Measurements from ENCODE around the gene UQCRC1.

The UQCRC1 gene

DNA sequence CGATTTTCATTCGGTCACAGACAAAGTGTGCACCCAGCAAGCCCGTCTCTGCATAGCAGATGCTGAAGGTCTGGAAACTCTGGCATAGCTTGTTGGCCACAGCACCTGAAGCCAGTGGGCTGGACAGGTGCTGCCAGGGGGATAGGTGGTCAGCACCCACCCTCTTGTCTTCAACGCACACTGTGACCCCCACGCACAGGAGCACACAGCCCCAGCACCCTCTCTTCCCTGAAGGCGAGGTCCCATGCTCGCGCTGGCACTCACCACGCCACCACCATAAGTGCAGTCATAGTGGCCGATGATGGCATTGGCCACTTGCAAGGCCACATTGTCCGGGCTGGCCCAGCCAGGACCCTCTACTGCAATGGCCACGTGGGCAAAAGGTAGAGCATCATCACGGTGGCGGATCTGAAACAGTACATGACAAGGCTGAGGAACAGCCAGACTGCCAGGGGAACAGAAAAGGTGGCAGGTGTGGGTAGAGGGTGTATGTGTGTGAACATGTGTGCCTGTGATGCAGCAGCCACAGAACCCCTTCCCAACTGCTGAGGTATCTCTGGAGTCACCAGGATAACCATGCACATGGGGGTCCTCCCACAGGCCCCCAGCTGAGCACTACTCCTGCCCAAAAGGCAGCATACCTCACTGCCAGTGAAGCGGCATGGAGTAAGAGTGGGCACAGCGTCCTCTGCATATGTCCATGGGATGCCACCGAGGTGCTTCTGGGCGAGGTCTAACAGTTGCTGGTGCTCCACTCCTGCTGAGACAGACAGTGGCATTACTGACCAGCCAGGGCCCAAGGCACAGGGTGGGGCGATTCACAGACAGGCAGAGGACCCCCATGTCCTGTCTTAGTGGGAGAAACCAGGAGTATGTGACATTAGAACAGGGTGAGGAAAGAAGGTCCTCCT lies 8.5 kb downstream of the UQCRC1 start:
- Histone ChIP-seq H3K36me3 (peaks cover 71 to 75% (median 71%) of the 10 kb centered on the region in 3 donors), H3K27ac (peak overlapping the region; percentile 84 to 90), H3K4me3 (no peak overlapping the region), H3K9me3 (no peaks in the 10 kb centered on the region), H3K27me3 (no peaks in the 10 kb centered on the region), H3K4me1 (peaks cover 7 to 53% (median 47%) of the 10 kb centered on the region in 4 donors)
- intact Hi-C loops (cut with DNase I; ENCODE audit: low total_unique reads): no loop called here
- DNase-seq: no peak
- TF ChIP-seq, protein P1, sequence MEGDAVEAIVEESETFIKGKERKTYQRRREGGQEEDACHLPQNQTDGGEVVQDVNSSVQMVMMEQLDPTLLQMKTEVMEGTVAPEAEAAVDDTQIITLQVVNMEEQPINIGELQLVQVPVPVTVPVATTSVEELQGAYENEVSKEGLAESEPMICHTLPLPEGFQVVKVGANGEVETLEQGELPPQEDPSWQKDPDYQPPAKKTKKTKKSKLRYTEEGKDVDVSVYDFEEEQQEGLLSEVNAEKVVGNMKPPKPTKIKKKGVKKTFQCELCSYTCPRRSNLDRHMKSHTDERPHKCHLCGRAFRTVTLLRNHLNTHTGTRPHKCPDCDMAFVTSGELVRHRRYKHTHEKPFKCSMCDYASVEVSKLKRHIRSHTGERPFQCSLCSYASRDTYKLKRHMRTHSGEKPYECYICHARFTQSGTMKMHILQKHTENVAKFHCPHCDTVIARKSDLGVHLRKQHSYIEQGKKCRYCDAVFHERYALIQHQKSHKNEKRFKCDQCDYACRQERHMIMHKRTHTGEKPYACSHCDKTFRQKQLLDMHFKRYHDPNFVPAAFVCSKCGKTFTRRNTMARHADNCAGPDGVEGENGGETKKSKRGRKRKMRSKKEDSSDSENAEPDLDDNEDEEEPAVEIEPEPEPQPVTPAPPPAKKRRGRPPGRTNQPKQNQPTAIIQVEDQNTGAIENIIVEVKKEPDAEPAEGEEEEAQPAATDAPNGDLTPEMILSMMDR (IDR thresholded peaks at IDR 0.05): no peak

DNA sequence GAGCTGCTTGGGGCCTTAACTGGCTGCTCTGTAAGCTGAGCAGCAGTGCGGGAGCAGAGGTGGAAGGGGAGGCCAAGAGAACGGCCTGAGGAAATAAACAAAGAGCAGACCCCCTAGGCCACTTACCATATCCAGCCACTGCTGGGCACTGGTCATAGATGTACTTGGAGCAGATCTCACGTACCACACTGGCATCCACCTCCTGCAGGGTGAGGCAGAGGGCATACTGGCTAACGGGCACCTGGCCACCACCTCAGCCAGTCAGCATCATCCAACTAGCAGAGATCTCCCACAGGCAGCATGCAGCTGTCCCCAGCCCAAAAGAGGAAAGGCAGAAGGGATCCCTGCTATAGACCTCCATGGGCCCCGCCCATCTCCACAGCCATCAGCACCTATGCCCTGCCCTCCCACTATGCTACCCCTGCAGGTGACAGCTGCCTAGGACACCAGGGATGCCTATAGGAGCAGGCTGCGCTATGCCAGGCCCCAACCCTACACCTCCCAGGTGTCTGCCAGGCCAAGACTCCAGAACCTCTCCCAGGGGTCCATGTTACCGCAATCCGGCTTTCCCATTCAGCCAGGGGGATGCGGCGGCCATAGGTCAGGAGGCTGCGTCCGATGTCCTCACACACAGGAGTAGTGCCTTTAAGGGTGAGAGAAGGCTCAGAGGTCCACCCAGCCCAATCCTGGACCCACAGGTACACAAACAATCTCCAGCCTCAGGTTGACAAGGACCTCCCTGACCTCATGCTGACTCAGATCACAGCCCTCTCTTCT lies 9.7 kb downstream of the UQCRC1 start:
- DNase-seq: no peak
- TF ChIP-seq, protein P1 (IDR thresholded peaks at IDR 0.05): no peak
- Histone ChIP-seq H3K27me3 (no peaks in the 10 kb centered on the region), H3K27ac (peak overlapping the region; percentile 84 to 90), H3K9me3 (no peaks in the 10 kb centered on the region), H3K4me1 (peaks cover 7 to 66% (median 60%) of the 10 kb centered on the region in 4 donors), H3K4me3 (no peak overlapping the region), H3K36me3 (peaks cover 58 to 62% (median 59%) of the 10 kb centered on the region in 3 donors)
- intact Hi-C loops (cut with DNase I; ENCODE audit: low total_unique reads): no loop called here

DNA sequence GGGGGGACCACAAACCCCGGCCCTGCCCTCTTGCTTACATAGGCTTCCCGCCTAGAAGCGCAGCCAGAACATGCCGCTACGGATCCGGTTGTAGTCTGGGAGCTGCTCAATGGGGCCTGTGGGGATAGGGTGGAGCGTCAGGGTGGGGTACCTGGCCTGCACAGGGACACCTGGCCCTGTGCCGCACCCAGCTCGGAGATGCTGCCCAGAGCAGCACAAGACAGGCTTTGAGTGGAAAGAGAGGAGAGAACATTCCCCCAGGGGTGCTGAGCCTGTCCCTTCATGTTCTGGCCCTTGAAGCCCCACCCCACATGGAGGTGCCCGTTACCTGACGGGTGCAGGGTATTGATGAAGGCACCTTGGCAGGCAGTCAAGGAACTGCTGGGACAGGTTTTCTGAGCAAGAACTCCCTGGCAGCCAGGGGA lies 10.4 kb downstream of the UQCRC1 start:
- H3K4me1 ChIP-seq: peaks cover 7 to 72% (median 65%) of the 10 kb centered on the region in 4 donors
- TF ChIP-seq, protein P1 (IDR thresholded peaks at IDR 0.05): no peak
- no peaks in the 10 kb centered on the region for H3K9me3 ChIP-seq
- H3K4me3 ChIP-seq: no peak overlapping the region
- intact Hi-C loops (cut with DNase I; ENCODE audit: low total_unique reads): no loop called here
- H3K36me3 ChIP-seq: peaks cover 52 to 56% (median 52%) of the 10 kb centered on the region in 3 donors
- peak overlapping the region; percentile 84 to 90 for H3K27ac ChIP-seq
- no peak for DNase-seq
- peaks cover 0 to 2% of the 10 kb centered on the region in 2 donors for H3K27me3 ChIP-seq

DNA sequence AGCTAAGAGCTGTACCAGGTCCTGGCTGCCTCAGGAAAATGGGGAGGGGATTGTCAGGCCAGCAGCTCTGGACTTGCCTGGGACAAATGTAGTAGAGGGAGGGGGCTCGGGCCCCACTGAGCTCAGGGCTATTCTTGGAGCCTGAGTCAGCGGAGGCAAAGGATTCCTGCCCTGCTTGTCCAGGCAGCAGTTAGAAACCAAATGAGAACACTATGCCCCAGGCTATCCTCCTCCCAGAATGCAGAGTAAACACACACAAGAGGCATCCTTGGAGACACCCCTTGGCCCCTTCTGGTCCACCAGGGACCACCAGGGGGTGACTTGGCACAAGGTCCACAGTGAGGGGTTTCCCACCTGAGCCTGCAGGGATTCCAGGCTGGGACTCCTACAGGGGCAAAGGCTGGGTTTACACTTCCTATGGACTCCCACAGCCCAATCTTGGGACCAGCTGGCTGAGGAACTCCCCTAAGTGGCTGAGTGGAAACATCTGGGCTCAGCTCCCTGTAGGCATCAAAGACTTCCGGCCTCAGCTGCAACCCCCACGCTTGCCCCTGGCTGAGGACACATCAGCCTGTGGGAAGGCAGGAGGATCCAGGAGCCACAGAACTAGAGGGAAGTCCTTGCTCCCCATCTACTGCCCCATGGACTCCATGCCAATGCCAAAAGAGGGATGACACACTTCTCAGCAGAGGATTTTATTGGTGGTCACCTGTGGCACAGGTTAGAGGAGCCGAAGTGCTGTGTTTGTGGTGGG lies 10.9 kb downstream of the UQCRC1 start:
- TF ChIP-seq, protein P1 (IDR thresholded peaks at IDR 0.05): no peak
- H3K4me3 ChIP-seq: no peak overlapping the region
- DNase-seq: peak; percentile 65 to 93
- H3K27me3 ChIP-seq: peaks cover 0 to 6% of the 10 kb centered on the region in 2 donors
- H3K36me3 ChIP-seq: peaks cover 46 to 50% (median 47%) of the 10 kb centered on the region in 3 donors
- no peaks in the 10 kb centered on the region for H3K9me3 ChIP-seq
- peaks cover 7 to 72% (median 65%) of the 10 kb centered on the region in 4 donors for H3K4me1 ChIP-seq
- intact Hi-C loops (cut with DNase I; ENCODE audit: low total_unique reads): no loop called here
- peak overlapping the region; percentile 84 to 90 for H3K27ac ChIP-seq

DNA sequence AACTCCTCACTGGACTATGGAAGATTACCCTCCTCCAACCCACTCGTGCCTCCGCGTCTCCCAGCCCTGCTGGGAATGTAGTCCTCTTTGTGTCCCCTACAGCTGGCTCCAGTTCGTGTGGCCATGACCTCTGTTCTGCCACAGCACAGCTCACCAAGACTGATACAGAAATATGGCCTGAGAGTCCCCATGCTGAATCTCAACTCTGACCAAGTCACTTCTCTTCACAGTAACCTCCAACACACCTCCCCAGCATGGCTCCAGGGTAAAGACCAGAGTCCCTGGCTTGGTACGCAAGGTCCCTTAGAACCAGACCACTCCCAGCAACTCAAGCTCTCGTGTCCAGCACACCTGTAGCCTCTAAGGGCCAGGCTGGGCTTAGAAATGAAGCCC lies 12.0 kb downstream of the UQCRC1 start:
- DNase-seq: no peak
- no peaks in the 10 kb centered on the region for H3K9me3 ChIP-seq
- peaks cover 35 to 39% (median 36%) of the 10 kb centered on the region in 3 donors for H3K36me3 ChIP-seq
- intact Hi-C loops (cut with DNase I; ENCODE audit: low total_unique reads): no loop called here
- H3K4me1 ChIP-seq: peaks cover 7 to 72% (median 65%) of the 10 kb centered on the region in 4 donors
- peak overlapping the region; percentile 84 to 90 for H3K27ac ChIP-seq
- TF ChIP-seq, protein P1 (IDR thresholded peaks at IDR 0.05): no peak
- no peak overlapping the region for H3K4me3 ChIP-seq
- peaks cover 0 to 6% of the 10 kb centered on the region in 2 donors for H3K27me3 ChIP-seq

Measured in tibial artery (tissue), 4 donors.